Heart left ventricle (tissue), 13 donors: ENCODE data around the gene EPHA6.

Source experiments
- POLR2A ChIP-seq, 2 donors: fragments of 450-650 bp; IDR thresholded peaks; one replicate each; pipeline ENCODE4 v1.6.1; 2017; ENCODE audit warnings: antibody characterized with exemption in 2 of 2, mild to moderate bottlenecking in 2 of 2, moderate library complexity in 2 of 2
- TF ChIP-seq, protein P1 (sequence below), 12 donors: fragments of 200-600 bp; sonication (generic) in 4 of 12; IDR thresholded peaks; one replicate each; pipeline versions ENCODE4 v1.5.0 to v1.8.0; 2018 to 2022; ENCODE audit warnings: antibody characterized with exemption in 12 of 12, mild to moderate bottlenecking in 5 of 12
- donor health status: ischemic (EF 13 %, LVEDD 7.1; RV severe dilation, severe dysfunction).
- donor health status: DM: no; HTN: yes; CAD: no.
- donor health status: DM: no; HTN: no; CAD: no.
- donor health status: ischemic (EF 25% LVEDD 6.9; RV normal size, moderate dysfunction).
- donor health status: ischemic (EF 25% LVEDD 5.7; RV mildly dilated, moderate dysfunction).
- donor health status: ischemic (EF 35%, LVEDD 5.7; RV mildly dilated, moderate dysfunction).
- donor health status: nonischemic (EF 11% LVEDD 7.7; RV severe dilation, severe dysfunction).
- donor health status: DM: yes; HTN: yes; CAD: no.
- donor health status: PGD.
- donor health status: ischemic (EF 29% LVEDD 5.4; RV normal size, mild dysfunction).
- donor health status: nonischemic (EF 23%, LVEDD 6.1; RV moderate dilation, normal function).

DNA sequence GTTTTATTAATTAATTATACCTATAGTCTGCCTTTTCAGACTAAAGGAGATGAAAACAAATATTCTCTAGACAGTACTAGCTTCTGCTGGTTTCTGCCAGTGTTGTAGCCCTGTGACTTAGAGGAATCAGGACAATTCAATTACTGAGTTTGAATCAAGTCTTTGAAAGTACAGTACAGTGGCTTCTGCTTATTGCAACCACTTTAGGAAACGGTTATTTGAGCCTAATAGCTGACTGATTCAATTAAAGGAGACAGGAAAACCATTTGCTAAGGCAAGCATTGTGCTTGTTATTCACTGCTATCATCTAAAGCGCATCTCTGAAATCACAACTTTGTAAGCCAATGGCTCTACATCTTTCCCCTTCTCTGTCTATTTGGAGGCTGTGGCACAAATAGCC lies 860.1 kb downstream of the EPHA6 start:
- TF ChIP-seq, protein P1, sequence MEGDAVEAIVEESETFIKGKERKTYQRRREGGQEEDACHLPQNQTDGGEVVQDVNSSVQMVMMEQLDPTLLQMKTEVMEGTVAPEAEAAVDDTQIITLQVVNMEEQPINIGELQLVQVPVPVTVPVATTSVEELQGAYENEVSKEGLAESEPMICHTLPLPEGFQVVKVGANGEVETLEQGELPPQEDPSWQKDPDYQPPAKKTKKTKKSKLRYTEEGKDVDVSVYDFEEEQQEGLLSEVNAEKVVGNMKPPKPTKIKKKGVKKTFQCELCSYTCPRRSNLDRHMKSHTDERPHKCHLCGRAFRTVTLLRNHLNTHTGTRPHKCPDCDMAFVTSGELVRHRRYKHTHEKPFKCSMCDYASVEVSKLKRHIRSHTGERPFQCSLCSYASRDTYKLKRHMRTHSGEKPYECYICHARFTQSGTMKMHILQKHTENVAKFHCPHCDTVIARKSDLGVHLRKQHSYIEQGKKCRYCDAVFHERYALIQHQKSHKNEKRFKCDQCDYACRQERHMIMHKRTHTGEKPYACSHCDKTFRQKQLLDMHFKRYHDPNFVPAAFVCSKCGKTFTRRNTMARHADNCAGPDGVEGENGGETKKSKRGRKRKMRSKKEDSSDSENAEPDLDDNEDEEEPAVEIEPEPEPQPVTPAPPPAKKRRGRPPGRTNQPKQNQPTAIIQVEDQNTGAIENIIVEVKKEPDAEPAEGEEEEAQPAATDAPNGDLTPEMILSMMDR (IDR thresholded peaks at IDR 0.05): no peak
- TF ChIP-seq POLR2A (IDR thresholded peaks at IDR 0.05): no peak
